BLaER1 (cell line): ENCODE measurements around the gene ORMDL2.
A peak's percentile ranks its signal among the peaks of the same experiment; 100 is the strongest.

Experiments
- H3K27ac ChIP-seq: shearing (Covaris generic); formaldehyde crosslinking; 2 replicates; pipeline ENCODE4 v1.8.1; 2022
- H3K27me3 ChIP-seq: shearing (Covaris generic); formaldehyde crosslinking; 2 replicates; pipeline ENCODE4 v1.8.1; 2022
- H3K36me3 ChIP-seq: shearing (Covaris generic); formaldehyde crosslinking; 2 replicates; pipeline ENCODE4 v1.8.1; 2022
- H3K4me1 ChIP-seq: shearing (Covaris generic); formaldehyde crosslinking; 2 replicates; pipeline ENCODE4 v1.8.1; 2022
- H3K4me2 ChIP-seq: shearing (Covaris generic); formaldehyde crosslinking; 2 replicates; pipeline ENCODE4 v1.8.1; 2022
- H3K4me3 ChIP-seq: shearing (Covaris generic); formaldehyde crosslinking; 2 replicates; pipeline ENCODE4 v1.8.1; 2022
- H3K9ac ChIP-seq: shearing (Covaris generic); formaldehyde crosslinking; 2 replicates; pipeline ENCODE4 v1.8.1; 2022
- H3K9me3 ChIP-seq: shearing (Covaris generic); formaldehyde crosslinking; 2 replicates; pipeline ENCODE4 v1.8.1; 2022
- H4K20me1 ChIP-seq: shearing (Covaris generic); formaldehyde crosslinking; 2 replicates; pipeline ENCODE4 v1.8.1; 2022
- Cebpa-rat ChIP-seq: shearing (Covaris generic); IDR thresholded peaks from 2 replicates; pipeline ENCODE4 v1.8.1; 2022

Gene ORMDL2

GRCh38 chr12:55817345-55818139 is at the start of gene ORMDL2, which contains the start of gene SARNP:
TSS of gene ORMDL2 (plus strand) at chr12:55818041. CDS start at chr12:55819000, 959 bp downstream.
TSS of gene SARNP (minus strand) at chr12:55817724. CDS start at chr12:55817701, 23 bp downstream.
- H3K36me3 ChIP-seq = peaks cover 70% of the 10 kb centered on the region
- H3K27me3 ChIP-seq = no peaks in the 10 kb centered on the region
- H3K27ac ChIP-seq = peak within 1 kb of the TSS; percentile 86
- peaks cover 60% of the 10 kb centered on the region for H4K20me1 ChIP-seq
- peak within 1 kb of the TSS; percentile 87 for H3K4me3 ChIP-seq
- H3K4me1 ChIP-seq = peaks cover 37% of the 10 kb centered on the region
- peak within 1 kb of the TSS; percentile 93 for H3K9ac ChIP-seq
- H3K4me2 ChIP-seq = peak within 1 kb of the TSS; percentile 96
- H3K9me3 ChIP-seq = no peaks in the 10 kb centered on the region
- no peak for TF ChIP-seq Cebpa-rat

- Histone ChIP-seq H3K4me3 (no peak overlapping the region), H3K4me1 (no peaks in the 10 kb centered on the region), H3K27ac (no peak overlapping the region), H4K20me1 (peaks cover 42% of the 10 kb centered on the region), H3K9me3 (no peaks in the 10 kb centered on the region), H3K36me3 (peaks cover 100% of the 10 kb centered on the region), H3K9ac (no peak overlapping the region), H3K27me3 (no peaks in the 10 kb centered on the region), H3K4me2 (no peak overlapping the region)
- TF ChIP-seq Cebpa-rat = no peak
Observed at GRCh38 chr12:55771736-55772135, 46.1 kb upstream of the ORMDL2 start.

- H3K4me2 ChIP-seq = no peak overlapping the region
Observed at GRCh38 chr12:55777856-55778255, 40.0 kb upstream of the ORMDL2 start.

GRCh38 chr12:55780685-55781084 is 37.2 kb upstream of the ORMDL2 start:
- no peaks in the 10 kb centered on the region for H3K9me3 ChIP-seq
- H3K27me3 ChIP-seq = no peaks in the 10 kb centered on the region
- peak overlapping the region; percentile 40 for H3K4me2 ChIP-seq
- peaks cover 20% of the 10 kb centered on the region for H3K4me1 ChIP-seq
- peaks cover 99% of the 10 kb centered on the region for H3K36me3 ChIP-seq
- H3K9ac ChIP-seq = no peak overlapping the region
- no peak overlapping the region for H3K27ac ChIP-seq
- 0 out of 2 replicates have a peak, but pooled peaks cover 8% of the 10 kb centered on the region for H4K20me1 ChIP-seq
- H3K4me3 ChIP-seq = no peak overlapping the region
- no peak for TF ChIP-seq Cebpa-rat

More at GRCh38 chr12:55777856-55778255, 40.0 kb upstream of the ORMDL2 start:
- 0 out of 2 replicates have a peak, but pooled peaks cover 14% of the 10 kb centered on the region for H4K20me1 ChIP-seq
- H3K4me3 ChIP-seq = no peak overlapping the region
- H3K9me3 ChIP-seq = no peaks in the 10 kb centered on the region
- peaks cover 20% of the 10 kb centered on the region for H3K4me1 ChIP-seq
- no peaks in the 10 kb centered on the region for H3K27me3 ChIP-seq
- TF ChIP-seq Cebpa-rat = no peak
- H3K9ac ChIP-seq = no peak overlapping the region
- peaks cover 99% of the 10 kb centered on the region for H3K36me3 ChIP-seq
- H3K27ac ChIP-seq = no peak overlapping the region

- H4K20me1 ChIP-seq = 0 out of 2 replicates have a peak, but pooled peaks cover 8% of the 10 kb centered on the region
- H3K27ac ChIP-seq = no peak overlapping the region
- H3K9me3 ChIP-seq = no peaks in the 10 kb centered on the region
- H3K4me1 ChIP-seq = no peaks in the 10 kb centered on the region
- H3K36me3 ChIP-seq = peaks cover 100% of the 10 kb centered on the region
- H3K27me3 ChIP-seq = no peaks in the 10 kb centered on the region
- no peak overlapping the region for H3K9ac ChIP-seq
- no peak overlapping the region for H3K4me2 ChIP-seq
- H3K4me3 ChIP-seq = no peak overlapping the region
- TF ChIP-seq Cebpa-rat = no peak
Observed at GRCh38 chr12:55788546-55788945, 29.3 kb upstream of the ORMDL2 start.

- H3K9ac ChIP-seq = no peak overlapping the region
- 0 out of 2 replicates have a peak, but pooled peaks cover 8% of the 10 kb centered on the region for H4K20me1 ChIP-seq
- H3K27ac ChIP-seq = no peak overlapping the region
- H3K4me3 ChIP-seq = no peak overlapping the region
- peaks cover 100% of the 10 kb centered on the region for H3K36me3 ChIP-seq
- H3K4me1 ChIP-seq = no peaks in the 10 kb centered on the region
- H3K27me3 ChIP-seq = no peaks in the 10 kb centered on the region
- H3K4me2 ChIP-seq = no peak overlapping the region
- no peak for TF ChIP-seq Cebpa-rat
- H3K9me3 ChIP-seq = no peaks in the 10 kb centered on the region
Observed at GRCh38 chr12:55789171-55789570, 28.7 kb upstream of the ORMDL2 start.

- Histone ChIP-seq H3K27ac (no peak overlapping the region), H4K20me1 (0 out of 2 replicates have a peak, but pooled peaks cover 8% of the 10 kb centered on the region), H3K9me3 (no peaks in the 10 kb centered on the region), H3K4me2 (no peak overlapping the region), H3K27me3 (no peaks in the 10 kb centered on the region), H3K36me3 (peaks cover 100% of the 10 kb centered on the region), H3K9ac (no peak overlapping the region), H3K4me3 (no peak overlapping the region), H3K4me1 (no peaks in the 10 kb centered on the region)
- no peak for TF ChIP-seq Cebpa-rat
Observed at GRCh38 chr12:55789893-55790292, 27.9 kb upstream of the ORMDL2 start.

GRCh38 chr12:55795950-55796349 is 21.9 kb upstream of the ORMDL2 start:
- H3K9me3 ChIP-seq = no peaks in the 10 kb centered on the region
- peaks cover 46% of the 10 kb centered on the region for H4K20me1 ChIP-seq
- no peak overlapping the region for H3K27ac ChIP-seq
- H3K4me2 ChIP-seq = no peak overlapping the region
- no peak overlapping the region for H3K9ac ChIP-seq
- peaks cover 98% of the 10 kb centered on the region for H3K36me3 ChIP-seq
- H3K4me1 ChIP-seq = no peaks in the 10 kb centered on the region
- no peak for TF ChIP-seq Cebpa-rat
- no peaks in the 10 kb centered on the region for H3K27me3 ChIP-seq
- H3K4me3 ChIP-seq = no peak overlapping the region

GRCh38 chr12:55797068-55797467 is 20.8 kb upstream of the ORMDL2 start:
- Histone ChIP-seq H3K27me3 (no peaks in the 10 kb centered on the region), H3K4me1 (no peaks in the 10 kb centered on the region), H3K9ac (no peak overlapping the region), H4K20me1 (peaks cover 49% of the 10 kb centered on the region), H3K27ac (no peak overlapping the region), H3K9me3 (no peaks in the 10 kb centered on the region), H3K4me3 (no peak overlapping the region), H3K4me2 (no peak overlapping the region), H3K36me3 (peaks cover 98% of the 10 kb centered on the region)
- TF ChIP-seq Cebpa-rat = no peak

GRCh38 chr12:55797550-55797949 is 20.3 kb upstream of the ORMDL2 start:
- peaks cover 52% of the 10 kb centered on the region for H4K20me1 ChIP-seq
- H3K36me3 ChIP-seq = peaks cover 97% of the 10 kb centered on the region
- no peaks in the 10 kb centered on the region for H3K9me3 ChIP-seq
- TF ChIP-seq Cebpa-rat = no peak
- H3K27ac ChIP-seq = no peak overlapping the region
- H3K9ac ChIP-seq = no peak overlapping the region
- H3K27me3 ChIP-seq = no peaks in the 10 kb centered on the region
- H3K4me2 ChIP-seq = no peak overlapping the region
- H3K4me3 ChIP-seq = no peak overlapping the region
- no peaks in the 10 kb centered on the region for H3K4me1 ChIP-seq
